Breast epithelium (tissue), 4 donors: ENCODE data around the gene FOXRED2. TPM values are rescaled to one million over a fixed set of nuclear protein-coding genes. Genes with fewer than 3 reads are reported as not detected.

Experiments used
- DNase-seq, 2 donors: peaks; one replicate each; pipeline ENCODE4 v3.0.0-alpha.2; 2019; ENCODE audit warnings: low spot score in 2 of 2
- H3K27ac ChIP-seq, 2 donors: fragments of 200-600 bp; sonication (generic) in 1 of 2; one replicate each; pipeline ENCODE4 v1.5.1; 2016 to 2019; ENCODE audit warnings: mild to moderate bottlenecking in 1 of 2
- H3K27me3 ChIP-seq, 2 donors: fragments of 200-600 bp; sonication (generic) in 1 of 2; one replicate each; pipeline versions ENCODE4 v1.5.1 to v1.6.0; 2017 to 2019; ENCODE audit warnings: control low read depth in 1 of 2, mild to moderate bottlenecking in 1 of 2
- H3K36me3 ChIP-seq: fragments of 200-600 bp; one replicate; pipeline ENCODE4 v1.5.1; 2019
- H3K4me1 ChIP-seq, 2 donors: fragments of 200-600 bp; sonication (generic); one replicate each; pipeline ENCODE4 v1.5.1; 2016 to 2019; ENCODE audit warnings: control low read depth in 1 of 2
- H3K4me3 ChIP-seq, 3 donors: fragments of 200-600 bp; sonication (generic); 1 replicate in 2 of 3; 2 replicates in 1 of 3; pipeline ENCODE4 v1.5.1; 2016 to 2019; ENCODE audit warnings: mild to moderate bottlenecking in 3 of 3, moderate library complexity in 2 of 3
- H3K9me3 ChIP-seq, 2 donors: fragments of 200-600 bp; sonication (generic) in 1 of 2; one replicate each; pipeline ENCODE4 v1.5.1; 2016 to 2019; ENCODE audit warnings: control low read depth in 1 of 2
- POLR2A ChIP-seq: fragments of 450-650 bp; IDR thresholded peaks from one replicate; pipeline ENCODE4 v1.6.1; 2016; ENCODE audit warnings: antibody characterized with exemption, mild to moderate bottlenecking, moderate library complexity
- POLR2AphosphoS5 ChIP-seq, 3 donors: sonication (generic); formaldehyde crosslinking; IDR thresholded peaks; one replicate each; pipeline ENCODE4 v1.6.1; 2017; ENCODE audit warnings: antibody characterized with exemption in 3 of 3
- intact Hi-C: fragments of 100-400 bp; cut with DNase I; formaldehyde crosslinking; loops from one replicate; pipeline ENCODE4 v1.15.1; 2023; ENCODE audit warnings: low total_unique reads
- total RNA-seq, 3 donors: library from RNA; depleted of rRNA; stranded (reverse); fragments of >200 nt; gene quantifications; one replicate each; pipeline ENCODE4 v1.1.0, GENCODE V29; 2016
- TF ChIP-seq, protein P1 (sequence below), 3 donors: fragments of 450-650 bp; IDR thresholded peaks; one replicate each; pipeline ENCODE4 v1.5.1; 2016 to 2017; ENCODE audit warnings: antibody characterized with exemption in 3 of 3, mild to moderate bottlenecking in 3 of 3, moderate library complexity in 3 of 3

Gene FOXRED2
- total RNA-seq, 3 donors from 2014 or later, result 4.9 to 9.9 (median 6.1) TPM

DNA sequence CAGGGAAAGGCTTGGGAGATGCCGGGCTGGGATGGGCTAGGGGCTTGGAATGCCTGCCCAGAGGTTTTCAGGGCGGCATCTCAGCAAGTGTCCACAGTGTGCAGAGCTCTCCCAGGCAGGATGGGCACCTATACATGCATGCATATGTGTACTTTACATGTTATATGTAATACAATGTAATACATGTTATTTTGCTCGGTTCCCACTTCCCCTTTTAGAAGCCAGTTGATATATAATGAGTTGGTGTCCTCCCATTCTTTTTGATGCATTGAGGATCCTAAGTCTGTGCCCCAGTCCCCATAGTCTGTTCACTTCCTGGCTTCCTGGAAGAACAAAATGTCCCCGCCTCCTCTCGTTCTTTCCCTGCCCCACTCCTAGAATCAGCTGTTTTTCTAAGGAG, 42.2 kb upstream of the FOXRED2 start:
- no peak for DNase-seq
- Histone ChIP-seq H3K9me3 (no peaks in the 10 kb centered on the region), H3K4me3 (no peak overlapping the region), H3K36me3 (no peaks in the 10 kb centered on the region), H3K27me3 (peaks cover 0 to 36% of the 10 kb centered on the region in 2 donors), H3K27ac (no peak overlapping the region), H3K4me1 (no peaks in the 10 kb centered on the region)
- intact Hi-C loops, result no loop called here
- TF ChIP-seq, protein P1, sequence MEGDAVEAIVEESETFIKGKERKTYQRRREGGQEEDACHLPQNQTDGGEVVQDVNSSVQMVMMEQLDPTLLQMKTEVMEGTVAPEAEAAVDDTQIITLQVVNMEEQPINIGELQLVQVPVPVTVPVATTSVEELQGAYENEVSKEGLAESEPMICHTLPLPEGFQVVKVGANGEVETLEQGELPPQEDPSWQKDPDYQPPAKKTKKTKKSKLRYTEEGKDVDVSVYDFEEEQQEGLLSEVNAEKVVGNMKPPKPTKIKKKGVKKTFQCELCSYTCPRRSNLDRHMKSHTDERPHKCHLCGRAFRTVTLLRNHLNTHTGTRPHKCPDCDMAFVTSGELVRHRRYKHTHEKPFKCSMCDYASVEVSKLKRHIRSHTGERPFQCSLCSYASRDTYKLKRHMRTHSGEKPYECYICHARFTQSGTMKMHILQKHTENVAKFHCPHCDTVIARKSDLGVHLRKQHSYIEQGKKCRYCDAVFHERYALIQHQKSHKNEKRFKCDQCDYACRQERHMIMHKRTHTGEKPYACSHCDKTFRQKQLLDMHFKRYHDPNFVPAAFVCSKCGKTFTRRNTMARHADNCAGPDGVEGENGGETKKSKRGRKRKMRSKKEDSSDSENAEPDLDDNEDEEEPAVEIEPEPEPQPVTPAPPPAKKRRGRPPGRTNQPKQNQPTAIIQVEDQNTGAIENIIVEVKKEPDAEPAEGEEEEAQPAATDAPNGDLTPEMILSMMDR (IDR thresholded peaks at IDR 0.05), result no peak
- TF ChIP-seq POLR2A (no peak), POLR2AphosphoS5 (IDR thresholded peaks at IDR 0.05) (no peak)

DNA sequence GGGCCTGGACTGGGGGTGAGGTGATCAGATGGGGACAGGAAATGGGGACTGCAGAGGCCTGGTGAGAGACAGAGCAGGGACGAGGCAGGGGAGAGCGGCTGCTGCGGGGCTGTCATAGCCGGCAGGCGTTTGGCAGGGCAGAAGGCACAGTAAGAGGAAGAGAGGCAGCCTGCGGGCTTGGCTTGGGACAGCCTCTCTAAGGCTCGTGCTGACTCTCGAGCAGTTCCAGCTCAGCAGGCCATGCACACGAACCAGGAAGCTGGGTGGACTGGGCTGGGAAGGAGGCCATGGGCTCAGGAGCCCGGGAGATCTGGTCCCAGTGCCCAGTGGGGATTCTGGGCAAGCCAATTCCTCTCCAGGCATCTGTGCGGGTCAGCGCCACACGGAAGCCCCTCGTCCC, 41.8 kb upstream of the FOXRED2 start:
- no peak for TF ChIP-seq POLR2AphosphoS5 (IDR thresholded peaks at IDR 0.05)
- TF ChIP-seq POLR2A, result no peak
- TF ChIP-seq, protein P1 (IDR thresholded peaks at IDR 0.05), result no peak
- no peak overlapping the region for H3K4me3 ChIP-seq
- H3K27me3 ChIP-seq, result peaks cover 0 to 36% of the 10 kb centered on the region in 2 donors
- DNase-seq, result no peak
- H3K27ac ChIP-seq, result no peak overlapping the region
- no peaks in the 10 kb centered on the region for H3K36me3 ChIP-seq
- no peaks in the 10 kb centered on the region for H3K4me1 ChIP-seq
- intact Hi-C loops, result no loop called here
- H3K9me3 ChIP-seq, result no peaks in the 10 kb centered on the region

- Histone ChIP-seq H3K4me1 (no peaks in the 10 kb centered on the region), H3K36me3 (no peaks in the 10 kb centered on the region), H3K27me3 (peaks cover 0 to 34% of the 10 kb centered on the region in 2 donors), H3K27ac (no peak overlapping the region), H3K9me3 (no peaks in the 10 kb centered on the region), H3K4me3 (no peak overlapping the region)
- TF ChIP-seq POLR2A (no peak), POLR2AphosphoS5 (IDR thresholded peaks at IDR 0.05) (no peak)
- TF ChIP-seq, protein P1 (IDR thresholded peaks at IDR 0.05), result no peak
- intact Hi-C loops, result no loop called here
- no peak for DNase-seq
Observed at GRCh38 chr22:36546932-36547331, 40.1 kb upstream of the FOXRED2 start.

GRCh38 chr22:36546092-36546804, 39.4 kb upstream of the FOXRED2 start:
- intact Hi-C loops, result no loop called here
- TF ChIP-seq, protein P1 (IDR thresholded peaks at IDR 0.05), result peak in 1 of 3 donors; percentile 21
- TF ChIP-seq POLR2AphosphoS5 (IDR thresholded peaks at IDR 0.05) (no peak), POLR2A (no peak)
- no peak overlapping the region for H3K4me3 ChIP-seq
- no peak overlapping the region for H3K27ac ChIP-seq
- DNase-seq, result no peak
- H3K36me3 ChIP-seq, result no peaks in the 10 kb centered on the region
- no peaks in the 10 kb centered on the region for H3K9me3 ChIP-seq
- H3K27me3 ChIP-seq, result peaks cover 0 to 27% of the 10 kb centered on the region in 2 donors
- no peaks in the 10 kb centered on the region for H3K4me1 ChIP-seq

DNA sequence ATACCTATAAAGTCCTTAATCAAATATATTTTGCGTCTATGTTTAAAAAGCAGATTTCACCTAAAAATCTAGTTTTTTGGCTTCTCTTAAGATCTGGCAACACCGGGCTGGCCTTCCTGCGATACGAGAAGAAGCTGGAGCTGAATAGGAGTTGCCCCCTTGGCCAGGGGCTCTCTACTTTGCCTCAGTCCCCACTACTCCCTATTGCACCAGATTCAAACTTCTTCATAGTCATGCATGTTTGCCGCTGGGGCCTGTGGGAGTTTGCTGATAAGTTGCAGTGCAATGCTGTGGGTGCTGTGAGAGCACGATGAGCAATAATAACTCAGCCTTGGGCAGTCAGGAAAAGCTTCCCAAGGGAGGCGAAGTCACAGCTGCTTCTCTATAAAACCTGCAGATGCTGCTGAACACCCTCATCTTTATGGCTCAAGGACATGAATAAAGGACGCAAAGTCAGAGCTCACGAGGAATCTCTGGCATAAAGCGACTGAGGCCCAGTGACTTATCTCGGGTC, 37.3 kb upstream of the FOXRED2 start:
- Histone ChIP-seq H3K36me3 (no peaks in the 10 kb centered on the region), H3K27me3 (peaks cover 0 to 19% of the 10 kb centered on the region in 2 donors), H3K9me3 (no peaks in the 10 kb centered on the region), H3K4me3 (no peak overlapping the region), H3K27ac (no peak overlapping the region), H3K4me1 (no peaks in the 10 kb centered on the region)
- TF ChIP-seq, protein P1 (IDR thresholded peaks at IDR 0.05), result no peak
- TF ChIP-seq POLR2AphosphoS5 (IDR thresholded peaks at IDR 0.05) (no peak), POLR2A (no peak)
- DNase-seq, result no peak
- intact Hi-C loops, result no loop called here
